Tibial nerve (tissue), 4 donors: ENCODE results near the gene ING2. TPM values are rescaled to one million over a fixed set of nuclear protein-coding genes. Genes with fewer than 3 reads are reported as not detected.

Experiments used
- DNase-seq, 2 donors: peaks; one replicate each; pipeline ENCODE4 v3.0.0-alpha.2; 2019; ENCODE audit warnings: low spot score in 2 of 2
- H3K27ac ChIP-seq, 4 donors: fragments of 200-600 bp; sonication (generic) in 3 of 4; one replicate each; pipeline ENCODE4 v1.5.1; 2017 to 2019; ENCODE audit warnings: mild to moderate bottlenecking in 1 of 4
- H3K27me3 ChIP-seq, 2 donors: fragments of 200-600 bp; sonication (generic) in 1 of 2; one replicate each; pipeline versions ENCODE4 v1.5.1 to v1.6.0; 2017 to 2019
- H3K36me3 ChIP-seq, 3 donors: fragments of 200-600 bp; sonication (generic); one replicate each; pipeline ENCODE4 v1.5.1; 2018 to 2019
- H3K4me1 ChIP-seq, 4 donors: fragments of 200-600 bp; sonication (generic) in 3 of 4; one replicate each; pipeline ENCODE4 v1.5.1; 2017 to 2019
- H3K4me3 ChIP-seq, 4 donors: fragments of 200-600 bp; sonication (generic) in 3 of 4; one replicate each; pipeline ENCODE4 v1.5.1; 2017 to 2019; ENCODE audit warnings: mild to moderate bottlenecking in 1 of 4, moderate library complexity in 1 of 4
- H3K9me3 ChIP-seq, 4 donors: fragments of 200-600 bp; sonication (generic) in 3 of 4; one replicate each; pipeline ENCODE4 v1.5.1; 2017 to 2019
- EP300 ChIP-seq, 2 donors: sonication (generic); formaldehyde crosslinking; IDR thresholded peaks; one replicate each; pipeline ENCODE4 v1.6.1; 2017; ENCODE audit warnings: antibody characterized with exemption in 2 of 2, mild to moderate bottlenecking in 1 of 2
- POLR2A ChIP-seq, 2 donors: fragments of 450-650 bp; IDR thresholded peaks; one replicate each; pipeline ENCODE4 v1.6.1; 2017; ENCODE audit warnings: antibody characterized with exemption in 2 of 2, mild to moderate bottlenecking in 2 of 2, moderate library complexity in 2 of 2
- WGBS, 2 donors: methylation state at CpG; one replicate each; pipeline ENCODE4 v1.1.5; 2018; 5-methylcytosine and 5-hydroxymethylcytosine counted together
- total RNA-seq, 4 donors: library from RNA; depleted of rRNA; stranded (reverse); fragments of >200 nt; gene quantifications; one replicate each; pipeline ENCODE4 v1.1.0, GENCODE V29; 2016
- TF ChIP-seq, protein P1 (sequence below), 5 experiments: fragments of 200-600 bp in 3 of 5; fragments of 450-650 bp in 2 of 5; sonication (generic) in 3 of 5; IDR thresholded peaks; one replicate each; pipeline ENCODE4 v1.5.1; 2016 to 2019; ENCODE audit warnings: antibody characterized with exemption in 5 of 5, mild to moderate bottlenecking in 3 of 5, moderate library complexity in 2 of 5

ING2 gene
- total RNA-seq, 4 donors from 2014 or later: 9.6 to 32.3 (median 16.3) TPM

DNA sequence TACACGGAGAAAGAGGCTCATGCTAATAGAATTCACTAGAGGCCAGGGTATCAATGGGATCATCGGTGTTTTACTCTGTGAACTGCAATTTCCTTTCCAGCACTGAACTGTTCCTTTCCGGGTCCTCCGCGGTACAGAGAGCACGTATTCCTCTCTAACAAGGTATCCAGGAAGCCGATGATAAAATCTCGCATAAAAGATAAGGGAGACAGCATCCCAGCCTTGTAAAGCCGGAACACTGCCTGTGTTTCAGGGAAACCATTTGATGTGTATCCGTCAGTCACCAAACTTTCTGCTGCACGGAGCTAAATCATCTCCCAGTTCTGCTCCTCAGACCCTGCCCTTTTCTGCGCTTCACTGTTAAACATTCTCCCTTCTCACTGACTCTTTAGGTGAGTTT is 54.0 kb downstream of the ING2 start:
- no peaks in the 10 kb centered on the region for H3K36me3 ChIP-seq
- TF ChIP-seq, protein P1, sequence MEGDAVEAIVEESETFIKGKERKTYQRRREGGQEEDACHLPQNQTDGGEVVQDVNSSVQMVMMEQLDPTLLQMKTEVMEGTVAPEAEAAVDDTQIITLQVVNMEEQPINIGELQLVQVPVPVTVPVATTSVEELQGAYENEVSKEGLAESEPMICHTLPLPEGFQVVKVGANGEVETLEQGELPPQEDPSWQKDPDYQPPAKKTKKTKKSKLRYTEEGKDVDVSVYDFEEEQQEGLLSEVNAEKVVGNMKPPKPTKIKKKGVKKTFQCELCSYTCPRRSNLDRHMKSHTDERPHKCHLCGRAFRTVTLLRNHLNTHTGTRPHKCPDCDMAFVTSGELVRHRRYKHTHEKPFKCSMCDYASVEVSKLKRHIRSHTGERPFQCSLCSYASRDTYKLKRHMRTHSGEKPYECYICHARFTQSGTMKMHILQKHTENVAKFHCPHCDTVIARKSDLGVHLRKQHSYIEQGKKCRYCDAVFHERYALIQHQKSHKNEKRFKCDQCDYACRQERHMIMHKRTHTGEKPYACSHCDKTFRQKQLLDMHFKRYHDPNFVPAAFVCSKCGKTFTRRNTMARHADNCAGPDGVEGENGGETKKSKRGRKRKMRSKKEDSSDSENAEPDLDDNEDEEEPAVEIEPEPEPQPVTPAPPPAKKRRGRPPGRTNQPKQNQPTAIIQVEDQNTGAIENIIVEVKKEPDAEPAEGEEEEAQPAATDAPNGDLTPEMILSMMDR (IDR thresholded peaks at IDR 0.05): no peak
- TF ChIP-seq EP300 (IDR thresholded peaks at IDR 0.05) (no peak), POLR2A (IDR thresholded peaks at IDR 0.05) (no peak)
- no peak overlapping the region for H3K4me3 ChIP-seq
- H3K4me1 ChIP-seq: no peaks in the 10 kb centered on the region
- H3K27me3 ChIP-seq: no peaks in the 10 kb centered on the region
- WGBS, 2 donors: 75 to 78% methylated on average over 12 of the region's 12 CpGs
- no peak overlapping the region for H3K27ac ChIP-seq
- no peak for DNase-seq
- H3K9me3 ChIP-seq: no peaks in the 10 kb centered on the region

DNA sequence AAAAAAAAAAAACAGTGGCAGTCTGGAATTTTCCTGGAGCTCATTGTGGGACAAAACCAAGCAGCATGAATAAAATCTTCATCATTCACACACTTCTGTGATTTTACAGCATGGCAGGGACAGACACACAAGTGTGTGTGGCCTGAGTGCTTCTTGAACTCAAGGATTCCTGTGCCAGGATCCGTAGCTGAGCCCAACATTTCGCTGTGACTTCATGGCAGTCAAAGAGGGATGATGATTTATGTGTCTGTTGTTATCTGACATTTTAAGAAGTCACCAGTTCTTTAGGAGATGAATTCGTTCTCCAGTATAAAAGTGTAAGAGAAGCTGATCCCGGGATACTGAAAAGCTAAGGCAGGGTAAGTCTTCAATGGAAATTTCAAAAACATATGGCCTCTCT is 57.0 kb downstream of the ING2 start:
- no peaks in the 10 kb centered on the region for H3K27me3 ChIP-seq
- no peaks in the 10 kb centered on the region for H3K4me1 ChIP-seq
- no peaks in the 10 kb centered on the region for H3K36me3 ChIP-seq
- no peak overlapping the region for H3K4me3 ChIP-seq
- TF ChIP-seq EP300 (IDR thresholded peaks at IDR 0.05) (no peak), POLR2A (IDR thresholded peaks at IDR 0.05) (no peak)
- TF ChIP-seq, protein P1 (IDR thresholded peaks at IDR 0.05): no peak
- no peak overlapping the region for H3K27ac ChIP-seq
- 47 to 53% methylated on average over 4 of the region's 4 CpGs for WGBS, 2 donors
- H3K9me3 ChIP-seq: no peaks in the 10 kb centered on the region
- no peak for DNase-seq

Other genes with a start within 250 kb of the ING2 start
- not detected for gene CLDN22, start 184.8 kb upstream of the ING2 start, total RNA-seq
- not detected for gene CLDN24, start 182.6 kb upstream of the ING2 start, total RNA-seq
- gene CDKN2AIP, start 60.4 kb upstream of the ING2 start, total RNA-seq: 10 to 100 TPM; 18.6 to 42.0 (median 31.0) TPM
- 10 to 100 TPM; 19.8 to 24.9 (median 24.8) TPM for gene RWDD4, start 154.1 kb downstream of the ING2 start, total RNA-seq
- 10 to 100 TPM; 67.8 to 99.4 (median 83.9) TPM for gene TRAPPC11, start 154.2 kb downstream of the ING2 start, total RNA-seq